ENCODE measurements around the gene BTG3. TPM values are rescaled to one million over a fixed set of nuclear protein-coding genes. Genes with fewer than 3 reads are reported as not detected.

The BTG3 gene
- polyA plus RNA-seq, 4 donors = 4.7 to 34.7 (median 10.8) TPM

DNA sequence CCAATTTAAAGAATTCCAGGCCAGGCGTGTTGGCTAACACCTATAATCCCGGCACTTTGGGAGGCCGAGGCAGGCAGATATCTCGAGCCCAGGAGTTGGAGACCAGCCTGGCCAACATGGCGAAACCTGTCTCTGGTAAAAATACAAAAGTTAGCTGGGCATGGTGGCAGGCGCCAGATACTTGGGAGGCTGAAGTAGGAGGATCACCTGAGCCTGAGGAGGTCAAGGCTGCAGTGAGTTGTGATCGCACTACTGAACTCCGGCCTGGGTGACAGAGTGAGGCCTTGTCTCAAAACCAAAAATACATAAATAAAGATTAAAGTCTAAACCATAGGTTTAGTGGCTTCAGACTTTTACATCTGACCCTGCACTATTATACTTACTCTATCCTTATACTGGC lies 32.4 kb downstream of the BTG3 start:
- DNase-seq (no peak), FAIRE-seq (no peak)
- no peak overlapping the region for H3K27ac ChIP-seq (ENCODE audit: low read depth in 1 of 3, low read length in 2 of 3)
- no peaks in the 10 kb centered on the region for H3K27me3 ChIP-seq (ENCODE audit: control insufficient read depth in 3 of 3, insufficient read depth in 3 of 3, low read length in 3 of 3)
- no peaks in the 10 kb centered on the region for H3K9me3 ChIP-seq (ENCODE audit: control insufficient read depth in 2 of 2, insufficient read depth in 1 of 2, low read depth in 1 of 2, low read length in 1 of 2)
- 91 to 95% (median 94%) methylated on average over 8 of the region's 8 CpGs for WGBS, 3 donors
- peaks cover 0 to 7% (median 0%) of the 10 kb centered on the region in 3 donors for H3K4me1 ChIP-seq (ENCODE audit: control insufficient read depth in 3 of 3, insufficient read depth in 2 of 3, low read depth in 1 of 3, low read length in 2 of 3)
- H3K36me3 ChIP-seq (ENCODE audit: control insufficient read depth in 3 of 3, insufficient read depth in 2 of 3, low read depth in 1 of 3, low read length in 3 of 3) = peaks cover 0 to 11% (median 4%) of the 10 kb centered on the region in 3 donors
- H3K4me3 ChIP-seq (ENCODE audit: low read depth in 1 of 3, low read length in 3 of 3) = no peak overlapping the region

DNA sequence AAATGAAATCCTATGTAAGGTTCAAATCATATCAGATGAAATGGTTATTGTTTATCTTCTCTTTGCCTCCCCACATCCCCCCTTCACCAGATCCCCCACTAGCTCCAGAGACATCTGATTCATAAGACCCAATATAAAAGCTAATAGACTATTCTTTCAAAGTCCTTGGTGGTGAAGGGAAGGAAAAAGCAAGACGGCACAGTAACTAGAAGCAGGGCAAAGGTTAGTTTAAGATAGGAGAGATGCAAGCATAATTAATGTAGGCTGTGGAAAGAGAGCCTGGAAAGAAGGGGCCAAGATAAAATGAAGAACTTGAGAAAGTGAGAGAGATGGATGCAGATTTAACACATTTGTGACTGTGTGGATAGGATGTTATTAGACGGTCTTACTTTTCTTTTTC lies 33.8 kb downstream of the BTG3 start:
- DNase-seq (peak; percentile 37 to 51), FAIRE-seq (no peak)
- Histone ChIP-seq H3K36me3 (ENCODE audit: control insufficient read depth in 3 of 3, insufficient read depth in 2 of 3, low read depth in 1 of 3, low read length in 3 of 3) (peaks cover 0 to 13% (median 4%) of the 10 kb centered on the region in 3 donors), H3K27me3 (ENCODE audit: control insufficient read depth in 3 of 3, insufficient read depth in 3 of 3, low read length in 3 of 3) (no peaks in the 10 kb centered on the region), H3K4me1 (ENCODE audit: control insufficient read depth in 3 of 3, insufficient read depth in 2 of 3, low read depth in 1 of 3, low read length in 2 of 3) (peaks cover 0 to 7% (median 0%) of the 10 kb centered on the region in 3 donors), H3K27ac (ENCODE audit: low read depth in 1 of 3, low read length in 2 of 3) (peak overlapping the region in 1 of 3 donors; percentile 44), H3K9me3 (ENCODE audit: control insufficient read depth in 2 of 2, insufficient read depth in 1 of 2, low read depth in 1 of 2, low read length in 1 of 2) (no peaks in the 10 kb centered on the region), H3K4me3 (ENCODE audit: low read depth in 1 of 3, low read length in 3 of 3) (no peak overlapping the region)
- WGBS, 3 donors = 47 to 73% (median 56%) methylated on average over 2 of the region's 2 CpGs

DNA sequence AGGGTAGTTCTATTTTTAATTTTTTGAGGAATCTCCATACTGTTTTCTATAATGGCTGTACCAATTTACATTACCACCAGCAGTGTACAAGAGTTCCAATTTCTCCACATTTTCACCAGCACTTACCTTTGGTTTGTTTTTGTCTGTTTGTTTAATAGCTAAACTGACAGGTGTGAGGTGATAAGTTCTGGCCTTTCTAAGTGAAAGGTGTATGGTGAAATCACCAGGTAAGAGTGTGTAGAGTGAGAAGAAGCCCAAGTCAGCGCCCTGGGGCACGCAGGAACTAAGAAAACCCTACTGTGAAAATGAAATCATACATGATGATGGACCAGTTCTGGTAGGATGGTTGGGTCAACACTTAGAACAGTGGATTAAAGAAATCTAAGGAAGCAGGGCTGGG lies 34.5 kb downstream of the BTG3 start:
- Histone ChIP-seq H3K4me1 (ENCODE audit: control insufficient read depth in 3 of 3, insufficient read depth in 2 of 3, low read depth in 1 of 3, low read length in 2 of 3) (peaks cover 0 to 7% (median 0%) of the 10 kb centered on the region in 3 donors), H3K27ac (ENCODE audit: low read depth in 1 of 3, low read length in 2 of 3) (no peak overlapping the region), H3K9me3 (ENCODE audit: control insufficient read depth in 2 of 2, insufficient read depth in 1 of 2, low read depth in 1 of 2, low read length in 1 of 2) (no peaks in the 10 kb centered on the region), H3K36me3 (ENCODE audit: control insufficient read depth in 3 of 3, insufficient read depth in 2 of 3, low read depth in 1 of 3, low read length in 3 of 3) (peaks cover 0 to 17% (median 4%) of the 10 kb centered on the region in 3 donors), H3K4me3 (ENCODE audit: low read depth in 1 of 3, low read length in 3 of 3) (no peak overlapping the region), H3K27me3 (ENCODE audit: control insufficient read depth in 3 of 3, insufficient read depth in 3 of 3, low read length in 3 of 3) (no peaks in the 10 kb centered on the region)
- DNase-seq (no peak), FAIRE-seq (no peak)
- WGBS, 3 donors = 90% methylated on average over 2 of the region's 2 CpGs

DNA sequence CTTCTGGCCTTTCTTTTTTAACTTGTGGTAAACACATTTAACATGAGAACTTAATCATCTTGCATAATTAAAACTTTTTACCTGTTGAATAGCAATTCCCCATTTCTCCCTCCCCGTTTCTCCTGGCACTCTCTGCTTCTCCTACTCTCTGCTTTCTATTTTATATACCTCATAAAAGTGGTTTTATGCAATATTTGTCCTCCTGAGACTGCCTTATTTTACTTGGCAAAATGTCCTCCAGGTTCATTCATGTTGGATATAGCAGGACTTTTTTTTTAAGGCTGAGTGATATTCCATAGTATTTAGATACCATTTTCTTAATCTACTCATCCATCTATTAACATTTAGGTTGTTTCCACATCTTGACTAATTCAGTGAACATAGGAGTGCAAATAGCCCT lies 35.0 kb downstream of the BTG3 start:
- FAIRE-seq (no peak), DNase-seq (no peak)
- H3K36me3 ChIP-seq (ENCODE audit: control insufficient read depth in 3 of 3, insufficient read depth in 2 of 3, low read depth in 1 of 3, low read length in 3 of 3) = peaks cover 0 to 17% (median 2%) of the 10 kb centered on the region in 3 donors
- WGBS, 3 donors = 81 to 82% (median 81%) methylated on average over 1 of the region's 1 CpG
- H3K9me3 ChIP-seq (ENCODE audit: control insufficient read depth in 2 of 2, insufficient read depth in 1 of 2, low read depth in 1 of 2, low read length in 1 of 2) = no peaks in the 10 kb centered on the region
- peaks cover 0 to 7% (median 0%) of the 10 kb centered on the region in 3 donors for H3K4me1 ChIP-seq (ENCODE audit: control insufficient read depth in 3 of 3, insufficient read depth in 2 of 3, low read depth in 1 of 3, low read length in 2 of 3)
- no peaks in the 10 kb centered on the region for H3K27me3 ChIP-seq (ENCODE audit: control insufficient read depth in 3 of 3, insufficient read depth in 3 of 3, low read length in 3 of 3)
- H3K27ac ChIP-seq (ENCODE audit: low read depth in 1 of 3, low read length in 2 of 3) = no peak overlapping the region
- H3K4me3 ChIP-seq (ENCODE audit: low read depth in 1 of 3, low read length in 3 of 3) = no peak overlapping the region

DNA sequence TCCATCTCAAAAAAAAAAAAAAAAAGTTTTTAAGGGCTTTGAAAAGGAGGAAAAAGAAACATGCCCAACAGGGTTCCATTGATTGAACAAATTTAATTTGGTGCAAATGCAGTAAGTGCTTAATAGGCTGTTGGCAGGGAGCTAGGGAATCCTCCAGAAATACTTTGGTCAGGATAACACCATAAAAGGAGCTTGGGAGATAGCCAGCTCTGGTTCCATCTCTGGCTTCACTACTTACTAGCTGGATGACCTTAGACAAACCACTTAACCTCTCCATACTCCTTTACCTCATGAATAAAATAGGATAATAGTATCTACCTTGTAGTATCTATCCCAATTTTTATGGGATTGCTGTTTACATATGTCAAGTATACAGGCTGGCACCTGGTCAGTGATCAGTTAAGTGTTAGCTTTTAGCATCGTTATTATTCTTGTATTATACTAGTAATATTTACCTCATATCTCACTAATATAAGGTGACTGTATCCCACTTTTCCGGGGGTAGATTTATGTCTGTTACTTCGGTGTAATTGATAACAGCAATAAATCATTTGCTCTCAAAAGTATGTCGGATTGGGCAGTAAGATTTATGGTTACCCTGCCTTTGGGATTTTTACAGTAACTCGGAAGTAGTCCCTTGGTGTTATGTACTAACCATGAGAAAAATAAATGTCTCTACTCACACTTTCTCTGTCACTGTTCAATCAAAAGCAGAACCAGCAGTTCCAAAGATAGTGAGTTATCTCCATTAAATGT lies 36.4 kb downstream of the BTG3 start:
- DNase-seq = peak in 1 of 2 donors; percentile 6

DNA sequence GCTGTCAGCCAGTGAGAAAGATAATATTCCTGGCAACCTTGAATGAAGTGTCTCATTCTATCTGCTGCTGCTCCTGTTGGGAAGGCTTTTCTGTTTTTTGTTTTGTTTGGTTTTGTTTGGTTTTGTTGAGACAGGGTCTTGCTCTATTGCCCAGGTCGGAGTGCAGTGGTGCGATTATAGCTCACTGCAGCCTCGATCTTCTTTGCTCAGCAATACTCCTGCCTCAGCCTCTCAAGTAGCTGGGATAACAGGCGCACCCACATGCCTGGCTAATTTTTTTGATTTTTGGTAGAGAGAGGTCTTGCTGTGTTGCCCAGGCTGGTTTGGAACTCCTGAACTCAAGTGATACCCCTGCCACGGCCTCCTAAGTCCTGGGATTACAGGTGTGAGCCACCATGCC lies 37.6 kb downstream of the BTG3 start:
- Histone ChIP-seq H3K4me1 (ENCODE audit: control insufficient read depth in 3 of 3, insufficient read depth in 2 of 3, low read depth in 1 of 3, low read length in 2 of 3) (peaks cover 0 to 7% (median 0%) of the 10 kb centered on the region in 3 donors), H3K27me3 (ENCODE audit: control insufficient read depth in 3 of 3, insufficient read depth in 3 of 3, low read length in 3 of 3) (no peaks in the 10 kb centered on the region)

More for the DNA sequence above, 36.4 kb downstream of the BTG3 start:
- Histone ChIP-seq H3K27me3 (ENCODE audit: control insufficient read depth in 3 of 3, insufficient read depth in 3 of 3, low read length in 3 of 3) (no peaks in the 10 kb centered on the region), H3K27ac (ENCODE audit: low read depth in 1 of 3, low read length in 2 of 3) (no peak overlapping the region), H3K9me3 (ENCODE audit: control insufficient read depth in 2 of 2, insufficient read depth in 1 of 2, low read depth in 1 of 2, low read length in 1 of 2) (no peaks in the 10 kb centered on the region), H3K4me3 (ENCODE audit: low read depth in 1 of 3, low read length in 3 of 3) (no peak overlapping the region), H3K36me3 (ENCODE audit: control insufficient read depth in 3 of 3, insufficient read depth in 2 of 3, low read depth in 1 of 3, low read length in 3 of 3) (peaks cover 0 to 17% (median 2%) of the 10 kb centered on the region in 3 donors), H3K4me1 (ENCODE audit: control insufficient read depth in 3 of 3, insufficient read depth in 2 of 3, low read depth in 1 of 3, low read length in 2 of 3) (peaks cover 0 to 7% (median 0%) of the 10 kb centered on the region in 3 donors)
- FAIRE-seq = no peak
- 15 to 46% (median 41%) methylated on average over 5 of the region's 5 CpGs for WGBS, 3 donors

DNA sequence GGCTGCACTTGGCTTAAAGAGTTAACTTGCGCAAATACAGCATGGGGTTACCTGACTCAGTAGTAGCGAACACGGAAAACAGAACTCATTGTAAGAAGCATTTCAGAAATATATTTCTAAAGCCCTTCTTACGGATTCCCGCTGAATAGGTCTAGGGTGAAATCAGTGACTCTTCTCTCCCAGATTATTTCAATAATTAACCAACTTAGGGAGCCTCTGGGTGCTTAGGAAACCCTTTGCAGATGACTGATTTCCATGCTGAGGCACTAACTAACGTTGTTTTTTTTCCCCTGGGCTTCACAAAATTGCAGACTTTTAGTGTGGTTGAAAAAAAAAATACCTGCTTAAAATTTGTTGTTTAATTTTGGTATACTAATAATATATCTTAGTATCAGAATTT lies 40.3 kb downstream of the BTG3 start:
- no peaks in the 10 kb centered on the region for H3K27me3 ChIP-seq (ENCODE audit: control insufficient read depth in 3 of 3, insufficient read depth in 3 of 3, low read length in 3 of 3)
- no peaks in the 10 kb centered on the region for H3K9me3 ChIP-seq (ENCODE audit: control insufficient read depth in 2 of 2, insufficient read depth in 1 of 2, low read depth in 1 of 2, low read length in 1 of 2)
- WGBS, 3 donors = 72 to 93% (median 78%) methylated on average over 6 of the region's 6 CpGs
- H3K4me3 ChIP-seq (ENCODE audit: low read depth in 1 of 3, low read length in 3 of 3) = no peak overlapping the region
- no peaks in the 10 kb centered on the region for H3K4me1 ChIP-seq (ENCODE audit: control insufficient read depth in 3 of 3, insufficient read depth in 2 of 3, low read depth in 1 of 3, low read length in 2 of 3)
- FAIRE-seq = no peak
- peaks cover 0 to 8% (median 3%) of the 10 kb centered on the region in 3 donors for H3K36me3 ChIP-seq (ENCODE audit: control insufficient read depth in 3 of 3, insufficient read depth in 2 of 3, low read depth in 1 of 3, low read length in 3 of 3)
- no peak overlapping the region for H3K27ac ChIP-seq (ENCODE audit: low read depth in 1 of 3, low read length in 2 of 3)
- DNase-seq = no peak

More for the DNA sequence above, 37.6 kb downstream of the BTG3 start:
- no peak overlapping the region for H3K4me3 ChIP-seq (ENCODE audit: low read depth in 1 of 3, low read length in 3 of 3)
- no peaks in the 10 kb centered on the region for H3K9me3 ChIP-seq (ENCODE audit: control insufficient read depth in 2 of 2, insufficient read depth in 1 of 2, low read depth in 1 of 2, low read length in 1 of 2)
- DNase-seq (no peak), FAIRE-seq (no peak)
- WGBS, 3 donors = 89 to 90% (median 90%) methylated on average over 5 of the region's 5 CpGs
- peaks cover 0 to 11% (median 5%) of the 10 kb centered on the region in 3 donors for H3K36me3 ChIP-seq (ENCODE audit: control insufficient read depth in 3 of 3, insufficient read depth in 2 of 3, low read depth in 1 of 3, low read length in 3 of 3)
- H3K27ac ChIP-seq (ENCODE audit: low read depth in 1 of 3, low read length in 2 of 3) = no peak overlapping the region

DNA sequence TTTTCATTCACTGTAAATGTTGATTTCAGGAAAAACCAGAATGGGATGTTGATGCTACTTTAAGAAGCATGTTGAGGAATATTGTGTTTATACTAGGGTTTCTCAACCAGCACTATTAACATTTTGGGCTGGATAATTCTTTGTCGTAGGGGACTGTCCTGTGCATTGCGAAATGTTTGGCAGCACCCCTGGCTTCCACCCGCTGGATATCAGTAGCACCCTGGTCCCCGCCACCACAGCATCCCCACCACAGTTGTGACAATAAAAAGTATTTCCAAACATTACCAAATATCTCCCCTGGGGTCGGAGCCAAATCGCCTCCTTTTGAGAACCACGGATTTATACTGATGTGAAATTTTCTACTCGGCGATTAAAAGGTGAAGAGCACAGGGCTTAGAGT lies 41.9 kb downstream of the BTG3 start:
- FAIRE-seq = no peak
- Histone ChIP-seq H3K4me1 (ENCODE audit: control insufficient read depth in 3 of 3, insufficient read depth in 2 of 3, low read depth in 1 of 3, low read length in 2 of 3) (no peaks in the 10 kb centered on the region), H3K27me3 (ENCODE audit: control insufficient read depth in 3 of 3, insufficient read depth in 3 of 3, low read length in 3 of 3) (no peaks in the 10 kb centered on the region), H3K9me3 (ENCODE audit: control insufficient read depth in 2 of 2, insufficient read depth in 1 of 2, low read depth in 1 of 2, low read length in 1 of 2) (no peaks in the 10 kb centered on the region), H3K36me3 (ENCODE audit: control insufficient read depth in 3 of 3, insufficient read depth in 2 of 3, low read depth in 1 of 3, low read length in 3 of 3) (peaks cover 0 to 8% (median 3%) of the 10 kb centered on the region in 3 donors), H3K4me3 (ENCODE audit: low read depth in 1 of 3, low read length in 3 of 3) (no peak overlapping the region), H3K27ac (ENCODE audit: low read depth in 1 of 3, low read length in 2 of 3) (no peak overlapping the region)
- 83 to 90% (median 90%) methylated on average over 9 of the region's 9 CpGs for WGBS, 3 donors
- no peak for DNase-seq

Measured in small intestine (tissue), 7 donors.